ENCODE measurements around the gene CRK.

- TF ChIP-seq CTCF (IDR thresholded peaks at IDR 0.05): no peak
- no peak for TF ChIP-seq POLR2A (IDR thresholded peaks at IDR 0.05)
These were observed 39.6 kb downstream of the CRK start for GRCh38 chr17:1416414-1416813.
